Activated CD4-positive, alpha-beta memory T cell treated with anti-CD3 and anti-CD28 coated beads, Interleukin-2, amount 10 ng/mL, durations not matched to agents 7 days and 5 days (primary cell): ENCODE data around the gene ABHD12. TPM values are rescaled to one million over a fixed set of nuclear protein-coding genes. Genes with fewer than 3 reads are reported as not detected.

Experiments used
- CTCF ChIA-PET: fragments of 350-600 bp; sonication (Branson Sonifier 250); formaldehyde crosslinking; loops from one replicate; lab custom pipeline; 2021; ENCODE audit warnings: antibody characterized with exemption, inconsistent platforms; lab: Charles Lee
- POLR2A ChIA-PET: fragments of 350-600 bp; sonication (Branson Sonifier 250); formaldehyde crosslinking; loops from one replicate; lab custom pipeline; 2021; ENCODE audit warnings: antibody characterized with exemption; lab: Charles Lee
- DNase-seq: peaks from one replicate; pipeline ENCODE4 v3.0.0-alpha.2; 2020
- H3K27ac Mint-ChIP-seq: one replicate; pipeline ENCODE4 v1.8.0; 2021; ENCODE audit warnings: mild to moderate bottlenecking, mixed read lengths
- H3K27me3 Mint-ChIP-seq: one replicate; pipeline ENCODE4 v1.8.0; 2021; ENCODE audit warnings: mixed read lengths
- H3K36me3 Mint-ChIP-seq: one replicate; pipeline ENCODE4 v1.8.0; 2021; ENCODE audit warnings: low read depth, mixed read lengths
- H3K4me1 Mint-ChIP-seq: one replicate; pipeline ENCODE4 v1.8.0; 2021; ENCODE audit warnings: mixed read lengths
- H3K4me3 Mint-ChIP-seq: one replicate; pipeline ENCODE4 v1.8.0; 2021; ENCODE audit warnings: mild to moderate bottlenecking, mixed read lengths
- H3K9me3 Mint-ChIP-seq: one replicate; pipeline ENCODE4 v1.8.0; 2021; ENCODE audit warnings: mixed read lengths
- total RNA-seq, 2 experiments: library from RNA; stranded (reverse); gene quantifications; one replicate each; pipeline ENCODE4 v1.2.3, GENCODE V29; 2021

Gene ABHD12
- total RNA-seq, 2 experiments from 2014 or later = 30.8 to 31.7 TPM

DNA sequence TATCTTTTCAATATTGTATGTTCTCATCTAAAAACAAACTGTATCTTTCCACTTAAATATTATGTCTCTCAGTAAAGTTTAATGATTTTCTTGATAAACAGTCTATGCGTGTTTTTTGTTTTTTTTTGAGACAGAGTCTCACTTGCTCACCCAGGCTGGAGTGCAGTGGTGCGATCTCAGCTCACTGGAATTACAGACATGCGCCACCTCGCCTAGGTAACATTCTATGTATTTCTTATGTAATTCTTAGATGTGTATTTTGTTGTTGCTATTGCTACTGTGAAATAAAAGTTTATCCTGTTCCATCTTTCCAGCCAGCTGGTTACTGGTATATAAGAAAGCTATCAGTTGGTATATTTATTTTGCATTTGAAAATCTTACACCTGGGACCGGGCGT lies 29.4 kb downstream of the ABHD12 start:
- ChIA-PET CTCF (no interaction called here), POLR2A (no interaction called here)
- Mint-ChIP-seq H3K4me3 (no peak overlapping the region), H3K36me3 (peaks cover 3% of the 10 kb centered on the region), H3K27ac (no peak overlapping the region), H3K27me3 (no peaks in the 10 kb centered on the region), H3K9me3 (no peaks in the 10 kb centered on the region), H3K4me1 (peaks cover 2% of the 10 kb centered on the region)
- no peak for DNase-seq

DNA sequence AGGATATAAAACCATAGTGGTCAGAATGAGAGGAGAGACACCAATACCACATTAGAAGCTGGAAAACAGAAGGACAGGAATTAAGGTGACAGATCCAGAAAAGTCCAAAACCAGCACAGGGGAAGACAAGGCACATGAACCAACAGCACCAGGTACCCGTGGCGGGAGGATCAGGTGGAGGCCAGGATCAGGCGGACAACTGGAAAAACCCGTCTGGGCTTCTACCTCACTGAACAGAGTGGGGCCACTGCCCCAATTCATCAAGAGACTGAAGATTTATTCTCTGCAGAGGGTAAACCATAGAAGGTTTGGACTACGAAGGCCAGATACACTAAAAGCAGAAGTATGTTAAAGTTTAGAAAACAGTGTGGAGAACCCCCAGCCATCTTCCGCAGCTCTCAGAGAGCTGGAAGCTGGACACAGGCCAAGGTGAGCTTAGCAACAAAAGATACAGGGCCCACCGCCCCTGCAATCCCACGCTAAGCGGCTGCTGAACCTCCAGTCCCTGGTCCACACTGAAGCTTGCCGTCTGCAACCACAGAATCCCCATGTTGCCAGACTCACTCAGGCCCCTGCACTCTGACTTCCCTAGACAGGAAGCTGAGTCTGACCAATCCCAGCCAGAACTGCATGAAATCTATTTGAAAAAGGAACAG lies 29.9 kb downstream of the ABHD12 start:
- CTCF ChIA-PET = no interaction called here
- Mint-ChIP-seq H3K4me3 (no peak overlapping the region), H3K27ac (no peak overlapping the region), H3K27me3 (no peaks in the 10 kb centered on the region), H3K4me1 (peaks cover 4% of the 10 kb centered on the region), H3K36me3 (peaks cover 3% of the 10 kb centered on the region), H3K9me3 (no peaks in the 10 kb centered on the region)
- no peak for DNase-seq
- POLR2A ChIA-PET = no interaction called here

DNA sequence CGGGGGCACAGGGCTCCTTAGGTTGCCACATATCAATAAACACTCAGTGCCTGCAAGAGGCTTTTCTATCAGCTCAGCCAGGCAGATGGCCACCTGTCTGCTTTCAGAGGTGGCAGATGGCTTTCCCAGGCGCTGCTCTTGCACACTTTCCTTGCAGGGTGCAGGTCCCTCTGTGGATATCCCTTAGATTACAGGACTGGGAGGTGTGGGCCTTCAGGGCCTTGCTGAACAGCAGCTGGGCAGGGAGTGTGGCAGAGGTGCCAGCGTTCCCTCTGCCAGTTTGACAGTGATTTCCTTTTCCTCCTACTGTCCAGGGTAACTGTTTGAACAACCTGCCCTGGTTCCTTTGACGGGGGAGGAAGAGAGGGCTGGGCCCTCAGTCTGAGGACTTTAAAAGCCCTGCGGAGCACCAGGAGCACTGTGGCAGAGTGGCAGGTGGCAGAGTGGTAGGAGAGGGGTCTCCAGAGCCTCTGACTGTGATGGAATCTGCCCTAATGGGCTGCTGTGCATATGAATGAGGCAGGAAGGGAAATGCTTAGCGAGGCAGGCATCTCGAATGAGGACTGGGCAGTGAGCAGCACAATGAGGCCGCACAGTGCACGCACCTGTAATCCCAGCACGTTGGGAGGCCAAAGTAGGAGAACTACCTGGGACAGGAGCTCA lies 34.2 kb downstream of the ABHD12 start:
- ChIA-PET CTCF (no interaction called here), POLR2A (interaction anchor here (0.8 kb wide), 1 partner anchor 8 kb away, joined by 4 read pairs; no protein-coding TSS in a partner anchor)
- Mint-ChIP-seq H3K4me3 (no peak overlapping the region), H3K36me3 (no peaks in the 10 kb centered on the region), H3K27ac (no peak overlapping the region), H3K27me3 (no peaks in the 10 kb centered on the region), H3K4me1 (peaks cover 16% of the 10 kb centered on the region), H3K9me3 (no peaks in the 10 kb centered on the region)
- DNase-seq = no peak

DNA sequence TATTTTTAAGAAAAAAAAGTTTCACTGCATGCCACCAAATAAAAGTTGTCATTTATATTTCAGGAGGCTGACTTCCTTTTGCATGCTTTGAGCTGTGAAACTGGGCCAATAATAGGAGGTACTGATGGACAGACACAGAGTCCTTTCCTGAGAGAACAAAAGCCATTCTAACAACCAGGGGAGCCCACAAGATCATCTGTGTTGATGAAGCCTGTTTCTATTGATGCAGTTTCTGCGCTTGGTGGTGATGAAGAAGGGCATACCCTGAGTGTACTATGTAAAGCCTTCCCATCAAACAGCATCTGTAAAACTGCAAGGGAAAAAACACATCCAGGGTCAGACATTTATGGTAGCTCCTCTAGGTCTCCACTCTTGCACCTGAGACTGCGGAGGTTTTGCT lies 34.8 kb downstream of the ABHD12 start:
- H3K27me3 Mint-ChIP-seq = no peaks in the 10 kb centered on the region
- H3K4me3 Mint-ChIP-seq = no peak overlapping the region
- no peak for DNase-seq
- H3K27ac Mint-ChIP-seq = no peak overlapping the region
- H3K4me1 Mint-ChIP-seq = peaks cover 16% of the 10 kb centered on the region
- ChIA-PET POLR2A (interaction anchor here (0.6 to 0.8 kb wide), 2 partner anchors 9 to 76 kb away, joined by 3 to 4 read pairs; no protein-coding TSS in a partner anchor), CTCF (no interaction called here)
- H3K36me3 Mint-ChIP-seq = no peaks in the 10 kb centered on the region
- no peaks in the 10 kb centered on the region for H3K9me3 Mint-ChIP-seq

DNA sequence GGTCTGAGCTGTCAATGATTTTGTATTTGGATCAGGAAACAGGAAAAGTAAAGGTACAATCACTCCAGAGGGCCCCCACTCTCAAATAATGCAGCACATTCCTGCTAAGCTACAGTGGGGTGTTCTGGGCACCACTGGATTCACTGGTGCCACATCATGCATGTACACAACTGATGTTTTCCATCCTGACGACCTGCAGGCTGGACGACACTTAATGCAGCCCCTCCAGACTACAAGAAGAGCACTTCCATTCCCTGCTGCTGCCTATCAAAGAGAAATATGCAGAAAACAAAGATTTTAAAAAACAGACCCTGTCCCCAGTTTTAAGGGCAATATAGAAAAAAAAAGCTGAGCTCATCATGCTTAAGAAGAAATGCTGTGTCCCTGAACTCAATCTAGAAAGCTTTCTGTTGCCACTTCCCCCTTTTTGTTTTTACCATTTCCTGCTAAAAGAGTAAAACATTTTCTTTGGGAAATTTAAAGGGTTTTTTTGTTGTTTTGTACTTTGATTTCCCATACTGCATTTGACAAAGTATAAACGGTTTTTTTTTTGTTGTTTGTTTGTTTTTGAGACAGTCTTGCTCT lies 35.5 kb downstream of the ABHD12 start:
- H3K27ac Mint-ChIP-seq = no peak overlapping the region
- H3K36me3 Mint-ChIP-seq = no peaks in the 10 kb centered on the region
- no peak overlapping the region for H3K4me3 Mint-ChIP-seq
- CTCF ChIA-PET = interaction anchor here (1.2 kb wide), 1 partner anchor 44 kb away, joined by 3 read pairs; no protein-coding TSS in a partner anchor
- no peak for DNase-seq
- H3K27me3 Mint-ChIP-seq = no peaks in the 10 kb centered on the region
- POLR2A ChIA-PET = interaction anchor here (0.6 kb wide), 1 partner anchor 77 kb away, joined by 3 read pairs; no protein-coding TSS in a partner anchor
- peaks cover 16% of the 10 kb centered on the region for H3K4me1 Mint-ChIP-seq
- no peaks in the 10 kb centered on the region for H3K9me3 Mint-ChIP-seq

DNA sequence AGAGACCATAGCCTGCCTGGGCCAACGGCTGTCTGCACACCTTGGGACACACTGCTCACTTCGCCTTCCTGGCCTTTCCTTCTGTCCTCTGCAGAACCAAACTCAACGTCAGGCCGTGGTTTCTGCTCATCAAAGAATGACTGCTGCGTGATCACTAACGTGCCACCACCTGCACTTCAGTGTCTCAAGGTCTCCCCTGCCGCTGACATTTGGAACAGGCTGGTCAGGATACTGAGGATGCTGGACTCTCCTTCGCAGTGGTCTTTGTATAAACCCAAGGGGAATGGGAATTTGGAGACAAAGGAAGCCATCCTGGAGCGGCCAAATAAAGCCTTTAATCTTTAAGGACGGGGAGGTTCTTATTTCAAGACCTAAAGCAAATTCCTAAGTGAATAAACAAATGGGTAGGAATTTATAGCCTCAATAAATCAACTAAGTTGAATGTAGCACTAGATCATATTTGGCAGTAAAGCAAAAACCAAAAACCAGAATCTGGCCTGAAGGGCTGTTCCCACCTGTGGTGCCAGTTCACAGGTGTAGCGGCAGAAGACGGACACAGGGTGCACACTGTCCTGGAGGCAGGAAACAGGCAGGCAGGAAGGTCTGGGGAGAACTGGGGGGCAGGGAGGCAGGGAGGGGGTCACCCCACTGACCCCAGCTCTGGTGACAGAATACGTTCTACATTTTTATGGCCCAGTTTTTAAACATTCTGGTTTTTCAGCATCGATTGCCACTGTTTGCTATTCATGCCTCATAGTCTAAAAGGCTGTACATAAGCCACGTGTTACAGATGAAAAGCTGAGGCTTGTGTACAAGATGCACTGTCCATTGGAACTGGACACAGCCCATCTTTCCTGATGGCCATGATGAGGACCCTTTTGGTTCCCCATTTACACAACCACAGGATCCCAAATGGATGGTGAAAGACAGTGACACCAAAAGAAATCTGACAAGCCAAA lies 36.6 kb downstream of the ABHD12 start:
- Mint-ChIP-seq H3K27me3 (no peaks in the 10 kb centered on the region), H3K27ac (no peak overlapping the region), H3K4me1 (peaks cover 16% of the 10 kb centered on the region), H3K36me3 (no peaks in the 10 kb centered on the region), H3K4me3 (no peak overlapping the region), H3K9me3 (no peaks in the 10 kb centered on the region)
- no peak for DNase-seq
- ChIA-PET POLR2A (no interaction called here), CTCF (no interaction called here)

DNA sequence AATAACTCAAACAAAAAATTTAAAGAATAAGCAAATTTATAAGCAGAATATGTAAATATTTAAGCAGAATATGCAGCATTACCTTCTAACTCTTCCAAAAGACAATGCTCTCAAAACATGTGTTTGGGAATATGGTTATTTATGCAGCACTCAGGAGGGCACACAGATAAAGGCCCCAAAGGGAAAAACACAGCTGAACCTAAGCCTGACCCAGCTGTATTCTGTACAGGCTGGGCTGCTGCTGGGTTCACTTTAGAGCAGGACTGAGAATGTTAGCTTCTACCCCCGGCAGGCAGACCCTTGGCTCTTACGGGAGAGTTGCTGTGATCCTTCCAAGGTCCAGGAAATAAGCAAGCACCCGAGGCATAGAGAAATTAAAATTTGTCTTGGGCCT lies 37.3 kb downstream of the ABHD12 start:
- Mint-ChIP-seq H3K36me3 (no peaks in the 10 kb centered on the region), H3K9me3 (no peaks in the 10 kb centered on the region), H3K27ac (no peak overlapping the region), H3K4me1 (peaks cover 16% of the 10 kb centered on the region), H3K27me3 (no peaks in the 10 kb centered on the region), H3K4me3 (no peak overlapping the region)
- CTCF ChIA-PET = no interaction called here
- POLR2A ChIA-PET = interaction anchor here (0.9 kb wide), 1 partner anchor 11 kb away, joined by 3 read pairs; no protein-coding TSS in a partner anchor
- DNase-seq = no peak

DNA sequence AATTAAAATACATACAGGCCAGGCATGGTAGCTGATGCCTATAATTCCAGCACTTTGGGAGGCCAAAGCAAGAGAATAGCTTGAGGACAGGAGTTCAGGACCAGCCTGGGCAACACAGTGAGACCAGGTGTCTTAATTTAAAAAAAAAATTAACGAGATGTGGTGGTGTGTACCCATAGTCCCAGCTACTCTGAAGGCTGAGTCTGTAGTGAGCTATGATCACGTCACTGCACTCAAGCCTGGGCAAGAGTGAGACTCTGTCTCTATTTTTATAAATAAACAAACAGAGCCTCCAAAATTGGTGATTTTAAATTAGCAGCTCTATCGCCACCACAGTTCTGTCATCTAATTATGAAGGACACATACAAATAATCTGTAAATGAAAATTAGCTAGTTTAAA lies 37.9 kb downstream of the ABHD12 start:
- peaks cover 16% of the 10 kb centered on the region for H3K4me1 Mint-ChIP-seq
- H3K27ac Mint-ChIP-seq = no peak overlapping the region
- no peak for DNase-seq
- no peaks in the 10 kb centered on the region for H3K36me3 Mint-ChIP-seq
- no peaks in the 10 kb centered on the region for H3K27me3 Mint-ChIP-seq
- H3K9me3 Mint-ChIP-seq = no peaks in the 10 kb centered on the region
- POLR2A ChIA-PET = interaction anchor here (0.9 kb wide), 1 partner anchor 12 kb away, joined by 3 read pairs; no protein-coding TSS in a partner anchor
- CTCF ChIA-PET = no interaction called here
- H3K4me3 Mint-ChIP-seq = no peak overlapping the region

DNA sequence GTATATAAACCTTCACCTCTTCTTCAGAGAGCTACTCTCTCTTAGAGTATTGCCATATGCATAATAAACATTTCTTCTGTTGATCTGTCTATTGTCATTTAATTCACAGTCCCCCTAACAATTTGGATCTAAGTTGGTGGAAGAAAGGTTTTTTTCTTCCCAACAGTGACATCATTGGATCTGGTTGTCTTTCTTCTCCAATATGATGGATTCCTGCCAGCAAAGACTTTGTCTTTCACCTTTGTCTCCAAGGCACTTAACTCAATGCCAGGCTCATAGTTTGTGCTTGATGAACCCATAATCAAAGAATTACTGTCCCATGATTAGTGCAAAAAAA lies 39.6 kb downstream of the ABHD12 start:
- H3K27ac Mint-ChIP-seq = no peak overlapping the region
- CTCF ChIA-PET = no interaction called here
- no peaks in the 10 kb centered on the region for H3K27me3 Mint-ChIP-seq

DNA sequence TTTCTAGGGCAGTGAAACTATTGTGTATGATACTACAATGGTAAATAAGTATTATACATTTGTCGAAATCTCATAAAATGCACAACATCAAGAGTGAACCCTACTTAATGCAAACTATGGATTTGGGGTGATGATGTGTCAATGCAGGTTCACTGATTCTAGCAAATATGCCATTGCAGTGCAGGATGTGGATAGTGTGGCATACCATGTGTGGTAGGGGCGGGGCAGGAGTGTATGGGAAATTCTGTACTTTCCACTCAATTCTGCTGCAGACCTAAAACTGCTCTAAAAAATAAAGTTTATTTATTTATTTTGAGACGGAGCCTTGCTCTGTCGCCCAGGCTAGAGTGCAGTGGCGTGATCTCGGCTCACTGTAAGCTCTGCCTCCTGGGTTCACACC lies 44.3 kb downstream of the ABHD12 start:
- peaks cover 21% of the 10 kb centered on the region for H3K4me1 Mint-ChIP-seq
- H3K36me3 Mint-ChIP-seq = no peaks in the 10 kb centered on the region
- CTCF ChIA-PET = no interaction called here
- H3K9me3 Mint-ChIP-seq = no peaks in the 10 kb centered on the region
- POLR2A ChIA-PET = interaction anchor here (1.3 kb wide), 1 partner anchor 97 kb away, joined by 3 read pairs; no protein-coding TSS in a partner anchor
- H3K27me3 Mint-ChIP-seq = no peaks in the 10 kb centered on the region
- H3K4me3 Mint-ChIP-seq = no peak overlapping the region
- DNase-seq = peak; percentile 62
- H3K27ac Mint-ChIP-seq = no peak overlapping the region

More for the DNA sequence above, 39.6 kb downstream of the ABHD12 start:
- H3K9me3 Mint-ChIP-seq = no peaks in the 10 kb centered on the region
- no peaks in the 10 kb centered on the region for H3K36me3 Mint-ChIP-seq
- DNase-seq = no peak
- peaks cover 24% of the 10 kb centered on the region for H3K4me1 Mint-ChIP-seq
- POLR2A ChIA-PET = no interaction called here
- H3K4me3 Mint-ChIP-seq = no peak overlapping the region

DNA sequence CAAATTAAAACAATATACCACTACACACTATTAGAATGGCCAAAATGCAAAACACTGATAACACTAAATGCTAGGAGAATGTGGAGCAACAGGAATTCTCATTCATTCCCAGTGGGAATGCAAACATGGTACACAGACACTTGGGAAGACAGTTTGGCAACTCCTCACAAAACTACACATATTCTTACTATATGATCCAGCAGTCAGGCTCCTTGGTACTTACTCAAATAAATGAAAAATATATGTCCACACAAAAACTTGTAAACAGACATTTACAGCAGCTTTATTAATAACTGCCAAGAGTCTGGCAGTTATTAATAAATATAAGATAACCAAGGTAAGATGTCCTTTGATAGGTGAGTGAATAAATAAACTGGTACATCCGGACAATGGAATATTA lies 44.9 kb downstream of the ABHD12 start:
- Mint-ChIP-seq H3K9me3 (no peaks in the 10 kb centered on the region), H3K27me3 (no peaks in the 10 kb centered on the region), H3K27ac (no peak overlapping the region), H3K4me3 (no peak overlapping the region), H3K36me3 (no peaks in the 10 kb centered on the region), H3K4me1 (peaks cover 21% of the 10 kb centered on the region)
- ChIA-PET CTCF (no interaction called here), POLR2A (interaction anchor here (1.3 kb wide), 1 partner anchor 96 kb away, joined by 3 read pairs; no protein-coding TSS in a partner anchor)
- no peak for DNase-seq

DNA sequence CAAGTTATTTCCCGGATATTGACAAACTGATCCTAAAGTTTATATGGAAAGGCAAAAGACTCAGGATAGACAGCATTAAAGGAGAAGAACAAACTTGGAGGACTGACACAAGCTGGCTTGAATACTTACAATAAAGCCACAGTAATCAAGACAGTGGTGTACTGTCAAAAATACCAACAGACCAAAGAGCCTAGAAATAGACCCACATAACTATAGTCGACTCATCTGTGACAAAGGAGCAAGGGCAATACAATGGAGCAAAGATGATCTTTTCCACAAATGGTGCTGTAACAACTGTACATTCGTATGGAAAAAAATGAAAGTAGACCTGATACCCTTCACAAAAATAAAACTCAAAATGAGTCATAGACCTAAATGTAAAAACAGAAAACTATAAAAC lies 46.0 kb downstream of the ABHD12 start:
- CTCF ChIA-PET = no interaction called here
- DNase-seq = no peak

More for the DNA sequence above, 46.0 kb downstream of the ABHD12 start:
- Mint-ChIP-seq H3K9me3 (no peaks in the 10 kb centered on the region), H3K4me3 (no peak overlapping the region), H3K36me3 (no peaks in the 10 kb centered on the region), H3K27me3 (no peaks in the 10 kb centered on the region), H3K27ac (no peak overlapping the region), H3K4me1 (peaks cover 24% of the 10 kb centered on the region)
- POLR2A ChIA-PET = interaction anchor here (0.7 kb wide), 1 partner anchor 15 kb away, joined by 3 read pairs; no protein-coding TSS in a partner anchor
